G401 (cell line): ENCODE results near the gene GSE1. TPM values are rescaled to one million over a fixed set of nuclear protein-coding genes. Genes with fewer than 3 reads are reported as not detected.
A peak's percentile ranks its signal among the peaks of the same experiment; 100 is the strongest.

ENCODE experiments used
- DNase-seq: peaks from one replicate; pipeline ENCODE4 v3.0.0-alpha.2; 2015; ENCODE audit warnings: low spot score
- in situ Hi-C: cut with HindIII; loops from 2 replicates; pipeline ENCODE4 v1.10.0; 2016; ENCODE audit warnings: low sequenced_read_pairs, mixed read lengths
- total RNA-seq: library from RNA; depleted of rRNA; stranded (reverse); fragments of >200 nt; shearing (Covaris generic); gene quantifications from 2 replicates; pipeline ENCODE4 v1.2.3, GENCODE V29; 2014

Gene GSE1
- total RNA-seq, 1 experiment from 2014 or later = 35.6 TPM

- peak; percentile 84 for DNase-seq
- in situ Hi-C loops = no loop called here
Observed at GRCh38 chr16:85601730-85602401, 11.3 kb upstream of the GSE1 start.

GRCh38 chr16:85602402-85603202 lies 10.5 kb upstream of the GSE1 start:
- no peak for DNase-seq
- in situ Hi-C loops = no loop called here

DNA sequence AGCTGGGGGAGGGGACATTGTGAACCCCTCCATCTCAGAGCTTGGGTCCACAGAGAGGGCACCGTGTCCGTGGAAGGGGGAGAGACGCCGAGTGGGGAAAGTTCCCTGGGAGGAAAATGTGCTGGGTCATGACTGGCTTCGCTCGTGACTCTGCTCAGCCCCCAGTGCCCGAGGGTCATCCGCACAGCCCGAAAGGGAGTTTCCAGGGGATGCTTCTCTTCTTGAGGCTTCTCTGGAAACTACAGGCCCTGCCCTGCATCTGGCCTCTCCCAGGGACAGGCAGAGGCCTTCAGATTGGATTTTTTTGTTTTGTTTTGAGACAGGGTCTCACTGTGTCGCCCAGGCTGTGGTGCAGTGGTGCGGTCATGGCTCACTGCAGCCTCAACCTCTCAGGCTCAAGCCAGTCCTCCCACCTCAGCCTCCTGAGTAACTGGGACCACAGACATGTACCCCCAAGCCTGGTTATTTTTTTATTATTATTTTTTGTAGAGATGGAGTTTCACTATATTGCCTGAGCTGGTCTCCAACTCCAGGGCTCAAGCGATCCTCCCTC lies 9.8 kb upstream of the GSE1 start:
- in situ Hi-C loops = no loop called here
- DNase-seq = no peak

- DNase-seq = no peak
- in situ Hi-C loops = no loop called here
Observed at GRCh38 chr16:85604145-85604705, 8.9 kb upstream of the GSE1 start.

- no peak for DNase-seq
- in situ Hi-C loops = no loop called here
Observed at GRCh38 chr16:85605051-85605911, 7.8 kb upstream of the GSE1 start.

DNA sequence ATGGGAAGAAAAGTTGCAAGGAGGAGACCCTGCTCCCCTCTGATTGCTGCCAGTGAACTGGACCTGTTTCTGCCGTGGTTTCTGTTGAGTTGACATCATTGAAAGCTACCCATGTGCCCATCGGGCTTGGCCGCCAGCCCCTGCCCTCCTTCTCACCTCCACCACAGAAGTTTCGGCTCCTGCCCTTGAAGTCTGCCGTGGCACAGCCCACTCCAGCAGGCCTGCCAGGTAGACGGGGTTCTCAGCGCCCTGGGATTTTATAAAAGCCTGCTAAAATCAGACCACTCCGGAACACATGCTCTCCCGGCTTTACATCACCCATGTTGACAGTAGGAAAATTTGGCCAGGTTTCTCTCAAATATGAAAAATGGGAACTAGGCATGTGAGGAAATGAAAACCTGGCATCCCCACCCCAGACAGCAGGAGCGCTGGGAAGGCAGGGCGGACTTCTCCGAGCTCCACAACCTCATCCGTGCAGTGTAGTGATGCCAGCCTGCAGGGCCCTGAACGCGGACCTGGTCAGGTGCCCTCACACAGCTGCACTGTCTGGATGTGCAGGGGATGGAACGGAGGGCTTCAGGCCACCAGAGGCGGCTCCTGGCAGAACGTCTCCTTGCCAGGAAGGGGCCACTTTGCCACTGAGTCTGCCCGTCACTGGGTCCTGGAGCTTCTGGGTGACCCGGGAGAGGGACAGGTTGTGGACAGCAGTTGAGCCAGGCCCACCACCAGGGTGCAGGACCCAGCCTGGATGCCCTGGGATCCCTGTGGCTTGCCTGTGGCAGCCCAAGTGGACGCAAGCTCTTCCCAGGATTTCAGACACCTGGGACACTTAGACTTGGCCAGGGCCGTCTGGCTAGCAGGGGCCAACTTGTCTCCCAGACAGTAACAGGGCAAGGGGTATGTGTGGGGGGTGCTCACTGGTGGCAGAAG lies 6.9 kb upstream of the GSE1 start:
- in situ Hi-C loops = no loop called here
- peak; percentile 84 for DNase-seq

DNA sequence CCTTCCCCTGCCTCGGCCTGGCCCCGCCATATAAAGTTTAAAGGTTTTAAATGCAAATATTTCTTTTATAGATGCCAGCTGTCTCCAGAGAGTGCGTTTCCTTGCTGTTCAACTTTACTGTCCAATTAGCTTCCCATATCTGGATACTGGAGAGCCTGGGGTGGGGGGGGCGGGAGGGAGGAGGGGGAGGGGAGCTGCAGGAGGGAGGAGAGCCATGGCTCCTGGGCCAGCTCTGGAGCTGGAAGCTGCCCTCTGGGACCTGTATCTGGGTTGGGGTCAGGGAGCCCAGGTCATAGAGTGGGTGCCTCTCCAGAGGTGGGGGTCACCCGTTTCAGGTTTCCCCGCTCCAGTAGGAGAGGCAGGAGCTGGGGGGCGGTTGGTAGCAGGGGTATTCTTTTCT lies 6.2 kb upstream of the GSE1 start:
- in situ Hi-C loops = no loop called here
- DNase-seq = no peak

DNA sequence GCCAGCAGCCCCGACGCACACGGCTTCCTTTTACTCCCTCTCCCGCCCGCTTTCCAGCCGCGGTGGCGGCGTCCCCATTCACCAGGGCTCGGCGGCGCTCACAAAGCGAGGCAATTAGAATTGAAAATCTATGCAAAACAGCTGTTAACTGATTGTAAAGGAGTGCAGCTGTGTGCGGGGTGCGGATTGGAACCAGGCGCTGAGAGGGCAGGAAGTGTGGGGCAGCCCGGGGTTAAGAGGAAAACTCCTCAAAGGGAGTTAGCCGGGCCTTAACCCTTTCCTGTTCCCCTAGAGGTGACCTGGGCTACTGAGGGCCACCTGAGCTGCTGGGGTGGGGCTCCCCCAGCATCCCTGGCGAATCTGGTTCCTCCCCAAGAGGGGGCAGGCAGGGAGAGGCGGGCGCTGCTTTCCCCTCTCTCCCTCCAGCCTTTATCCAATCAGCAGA lies 5.8 kb upstream of the GSE1 start:
- DNase-seq = no peak
- in situ Hi-C loops = no loop called here

DNA sequence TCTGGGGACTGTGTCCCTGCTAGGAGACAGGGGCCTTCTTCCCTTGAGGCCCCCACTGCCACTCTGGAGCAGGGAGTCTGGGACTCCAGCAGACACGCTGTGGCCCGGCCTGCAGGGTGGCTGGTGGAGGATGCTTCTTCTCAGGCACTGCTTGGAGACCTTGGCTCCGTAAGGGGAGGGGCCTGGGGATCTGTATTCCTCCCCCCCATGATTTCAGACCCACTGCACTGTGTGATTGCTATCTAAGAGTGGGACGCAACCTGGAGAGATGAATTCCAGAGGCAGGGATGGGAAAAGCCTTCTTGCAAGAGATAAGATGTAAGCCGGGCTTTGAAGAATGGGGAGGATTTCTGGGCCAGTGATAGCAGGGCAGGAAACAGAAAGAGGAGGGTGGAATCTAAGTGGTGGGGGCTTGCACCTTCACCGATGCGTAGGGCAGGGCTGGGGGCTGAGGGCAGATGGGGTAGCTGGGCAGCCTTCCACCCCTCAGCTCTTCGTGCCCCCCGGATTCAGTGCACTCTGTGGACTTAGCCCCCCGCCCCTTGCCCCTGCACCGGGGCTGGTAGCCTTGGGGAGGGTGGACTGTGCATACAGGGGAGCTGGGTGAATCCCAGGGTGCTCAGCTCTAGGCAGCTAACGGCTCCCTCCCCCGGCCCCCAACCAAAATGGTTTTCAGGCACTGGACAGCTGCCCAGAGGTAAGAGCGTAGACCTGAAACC lies 5.2 kb upstream of the GSE1 start:
- DNase-seq = no peak
- in situ Hi-C loops = no loop called here

DNA sequence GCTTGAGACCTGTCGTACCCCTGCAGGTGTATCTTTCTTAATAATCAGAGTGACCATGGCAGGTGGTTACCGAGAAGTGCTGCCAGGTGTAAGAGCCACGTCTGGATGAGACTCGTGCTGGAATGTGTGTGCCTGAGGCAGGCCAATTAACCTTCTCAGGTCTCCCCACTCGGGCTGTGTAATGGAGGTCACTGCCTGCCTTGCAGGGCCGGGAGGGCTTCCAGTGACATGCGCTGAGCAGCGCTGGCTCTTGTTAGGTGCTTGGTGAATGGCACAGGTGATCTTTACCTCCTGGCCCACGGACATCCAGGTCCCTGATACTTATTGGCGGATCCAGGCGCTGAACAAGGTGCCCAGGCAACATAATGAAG lies 4.6 kb upstream of the GSE1 start:
- DNase-seq = peak; percentile 33
- in situ Hi-C loops = no loop called here

GRCh38 chr16:85608887-85609286 lies 4.2 kb upstream of the GSE1 start:
- no peak for DNase-seq
- in situ Hi-C loops = no loop called here

DNA sequence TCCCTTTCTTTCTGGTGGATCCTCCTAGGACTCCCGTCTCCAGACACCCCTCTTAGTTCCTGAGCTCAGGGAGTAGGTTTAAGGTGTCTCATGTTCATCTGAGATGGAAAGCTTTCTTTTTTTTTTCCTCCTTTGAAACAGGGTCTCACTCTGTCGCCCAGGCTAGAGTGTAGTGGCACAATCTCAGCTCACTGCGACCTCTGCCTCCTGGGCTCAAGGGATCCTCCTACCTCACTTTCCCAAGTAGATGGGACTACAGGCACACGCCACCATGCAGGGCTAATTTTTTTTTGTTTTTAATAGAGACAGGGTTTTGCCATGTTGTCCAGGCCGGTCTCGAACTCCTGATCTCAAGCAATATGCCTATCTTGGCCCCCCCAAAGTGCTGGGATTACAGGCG lies 3.6 kb upstream of the GSE1 start:
- DNase-seq = no peak
- in situ Hi-C loops = no loop called here

GRCh38 chr16:85610059-85610445 lies 3.1 kb upstream of the GSE1 start:
- DNase-seq = peak; percentile 44
- in situ Hi-C loops = no loop called here

GRCh38 chr16:85610446-85611193 lies 2.5 kb upstream of the GSE1 start:
- peak; percentile 87 for DNase-seq
- in situ Hi-C loops = no loop called here

- no peak for DNase-seq
- in situ Hi-C loops = no loop called here
Observed at GRCh38 chr16:85611194-85611443, 2.0 kb upstream of the GSE1 start.

GRCh38 chr16:85611444-85612190 lies 1.5 kb upstream of the GSE1 start:
- in situ Hi-C loops = no loop called here

More at GRCh38 chr16:85611444-85612190, 1.5 kb upstream of the GSE1 start:
- peak; percentile 81 for DNase-seq
